GM21825 (cell line): ENCODE results near the gene TMC4.
"Not testable (repeated sequence)": the region's sequence is repeated elsewhere in the genome, so short reads cannot be mapped to it uniquely, and the experiment has no call there.

ENCODE experiments used
- ATAC-seq: cut with Tn5 transposase; IDR thresholded peaks from one replicate; pipeline ENCODE4 v1.9.1; 2021; ENCODE audit warnings: mild to moderate bottlenecking, moderate library complexity; ENCODE audit not compliant: unreplicated experiment

Gene TMC4

DNA sequence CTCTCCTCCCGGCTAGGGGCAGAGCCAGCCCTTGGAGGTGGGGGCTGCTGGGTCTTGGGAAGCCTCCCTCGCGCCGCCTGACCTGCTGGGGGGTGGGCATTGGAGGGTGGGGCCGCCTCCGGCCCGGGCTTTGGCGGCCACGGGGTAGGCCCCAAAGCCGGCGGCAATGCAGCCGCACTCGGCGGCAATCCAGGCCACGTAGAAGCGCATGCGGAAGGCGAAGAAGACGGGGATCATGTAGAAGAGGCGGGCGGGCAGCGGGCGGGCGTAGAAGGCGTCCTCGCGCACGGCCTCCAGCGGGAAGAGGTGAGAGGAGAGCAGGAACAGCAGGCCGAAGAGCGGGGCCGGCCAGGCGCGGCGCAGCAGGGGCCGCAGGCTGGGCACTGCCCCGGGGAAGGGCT lies 7.7 kb upstream of the TMC4 start:
- ATAC-seq: no peak

DNA sequence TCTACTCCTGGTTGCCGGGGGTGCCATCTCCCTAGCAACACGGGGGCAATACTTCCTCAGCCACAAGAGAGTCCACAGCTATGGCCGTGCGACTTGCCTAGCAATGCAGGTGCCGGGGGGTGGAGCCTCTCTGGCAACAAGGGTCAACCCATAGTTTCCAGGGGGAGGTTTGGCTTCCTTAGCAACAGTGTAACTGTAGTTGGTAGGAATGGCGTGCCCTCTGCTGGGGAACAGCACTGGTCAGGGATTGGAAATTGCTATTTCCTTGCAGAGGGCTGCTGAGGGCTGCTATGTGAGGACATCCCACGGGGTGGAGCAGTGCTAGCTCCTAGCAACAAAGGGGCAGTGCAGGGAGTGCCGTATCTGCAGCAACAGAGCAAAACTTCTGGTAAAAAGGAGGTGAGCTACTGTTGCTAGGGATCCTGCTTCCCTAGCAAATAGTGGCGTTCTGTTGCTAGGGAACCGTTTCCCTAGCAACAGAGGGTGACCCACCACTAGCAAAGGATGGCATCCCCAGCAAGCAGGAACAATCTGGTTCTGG lies 7.0 kb upstream of the TMC4 start:
- ATAC-seq: no peak

DNA sequence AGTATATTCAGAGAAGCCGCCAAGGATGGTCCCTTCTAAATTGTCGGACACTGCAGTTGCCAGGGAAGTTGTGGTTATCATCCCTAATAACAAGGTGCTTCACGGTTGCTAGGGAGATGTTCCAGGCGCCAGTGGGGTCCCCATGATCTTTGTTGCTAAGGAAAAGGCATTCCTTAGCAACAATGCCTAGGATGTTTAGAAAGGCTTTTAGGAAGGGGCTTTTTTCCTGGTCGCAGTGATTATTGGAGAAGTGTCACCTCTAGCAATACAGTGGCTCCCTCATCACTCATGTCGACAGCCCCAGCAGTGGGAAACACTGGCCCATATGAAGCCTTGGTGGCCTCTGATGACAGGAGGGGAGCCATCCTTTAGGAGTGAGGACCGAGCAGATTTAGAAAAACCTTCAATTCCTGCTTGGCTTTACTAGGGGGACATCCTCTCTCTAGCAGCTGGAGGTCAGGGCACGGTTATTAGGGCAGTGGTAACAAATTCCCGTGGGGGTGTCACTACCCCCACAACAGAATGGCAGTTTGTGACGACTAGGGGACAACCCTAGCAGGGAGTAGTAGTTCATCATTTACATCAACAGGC lies 6.4 kb upstream of the TMC4 start:
- ATAC-seq: no peak

DNA sequence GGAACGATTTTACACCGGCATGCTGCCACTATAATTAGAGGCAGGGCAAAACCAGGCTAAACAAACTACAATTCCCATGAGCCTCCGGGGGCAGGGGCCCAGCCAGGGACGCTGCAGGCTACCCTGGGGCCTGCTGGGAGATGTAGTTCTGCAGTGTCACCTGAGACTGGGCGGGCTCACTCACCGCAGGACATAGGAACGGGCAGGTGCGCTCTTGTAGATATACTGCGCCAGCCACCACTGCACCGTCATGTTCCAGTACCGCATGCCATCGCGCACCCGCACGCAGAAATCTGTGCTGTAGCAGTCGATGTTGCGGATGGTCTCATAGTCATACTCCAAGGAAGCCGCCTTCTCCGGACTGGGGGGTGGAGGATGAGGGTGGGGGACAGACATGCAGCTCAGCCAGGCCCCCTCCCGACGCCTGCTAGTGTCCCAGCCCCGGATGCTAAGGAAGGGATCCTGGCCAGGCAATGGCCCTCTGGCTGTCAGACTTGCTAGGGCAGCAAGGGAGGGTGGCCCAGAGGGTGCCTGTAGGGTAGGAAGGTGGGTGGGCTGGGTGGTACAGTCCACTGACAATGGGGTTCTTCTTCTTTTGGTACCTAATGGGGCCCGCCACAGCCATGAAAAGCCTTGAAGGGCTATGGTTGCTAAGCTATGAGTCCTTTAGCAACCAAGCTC lies 5.8 kb upstream of the TMC4 start:
- ATAC-seq: no peak

DNA sequence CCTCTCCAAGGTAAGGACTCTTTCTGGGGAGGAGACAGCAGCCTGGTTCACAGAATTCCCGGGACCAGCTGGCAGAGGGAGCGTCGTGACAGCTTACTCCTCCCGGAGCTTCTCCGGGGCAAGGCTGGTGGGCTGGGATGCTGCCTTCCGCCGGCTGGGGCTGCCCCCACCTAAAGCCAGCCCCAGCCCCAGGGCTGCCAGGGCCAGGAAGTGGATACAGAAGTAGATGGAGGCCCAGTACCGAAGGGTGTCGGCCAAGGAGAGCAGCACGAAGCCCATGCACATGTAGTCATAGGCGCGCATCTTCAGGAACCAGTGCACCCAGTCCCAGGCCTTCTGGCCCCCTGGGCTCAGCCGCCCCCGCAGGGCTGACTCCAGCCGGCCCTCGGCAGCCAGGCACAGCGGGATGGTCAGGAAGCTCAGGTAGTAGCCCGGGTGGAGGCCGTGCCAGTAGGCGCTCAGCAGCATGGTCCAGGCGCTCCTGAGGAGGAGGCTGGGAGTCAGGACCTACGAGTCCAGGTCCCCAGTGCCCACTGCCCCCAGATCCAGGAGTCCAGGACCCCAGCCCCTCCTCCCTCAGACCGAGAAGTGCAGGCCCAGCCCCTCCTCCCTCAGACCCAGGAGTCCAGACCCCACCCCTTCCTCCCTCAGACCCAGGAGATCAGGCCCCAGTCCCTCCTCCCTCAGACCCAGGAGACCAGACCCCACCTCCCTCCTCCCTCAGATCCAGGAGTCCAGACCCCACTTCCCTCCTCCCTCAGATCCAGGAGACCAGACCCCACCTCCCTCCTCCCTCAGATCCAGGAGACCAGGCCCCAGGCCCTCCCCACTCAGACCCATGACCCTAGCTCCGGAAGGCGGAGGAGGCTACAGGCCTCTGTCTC lies 1.2 kb upstream of the TMC4 start:
- no peak for ATAC-seq

DNA sequence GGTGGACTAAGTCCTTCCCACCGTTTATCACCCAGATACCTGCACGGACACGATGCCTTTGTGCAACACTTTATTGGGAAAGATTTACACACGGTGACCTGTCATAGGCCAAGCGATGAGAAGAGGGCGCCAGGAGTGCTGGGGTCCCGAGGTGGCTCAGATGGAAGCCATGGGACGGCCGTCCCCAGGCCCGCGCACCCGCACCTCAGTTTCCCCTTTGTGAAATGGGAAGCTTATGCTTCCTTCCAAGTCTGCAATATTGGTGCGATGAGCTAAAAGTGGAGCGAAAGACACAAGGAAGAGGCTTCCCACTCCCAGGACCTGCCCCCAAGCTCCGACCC lies 369 bp upstream of the TMC4 start:
- no peak for ATAC-seq

DNA sequence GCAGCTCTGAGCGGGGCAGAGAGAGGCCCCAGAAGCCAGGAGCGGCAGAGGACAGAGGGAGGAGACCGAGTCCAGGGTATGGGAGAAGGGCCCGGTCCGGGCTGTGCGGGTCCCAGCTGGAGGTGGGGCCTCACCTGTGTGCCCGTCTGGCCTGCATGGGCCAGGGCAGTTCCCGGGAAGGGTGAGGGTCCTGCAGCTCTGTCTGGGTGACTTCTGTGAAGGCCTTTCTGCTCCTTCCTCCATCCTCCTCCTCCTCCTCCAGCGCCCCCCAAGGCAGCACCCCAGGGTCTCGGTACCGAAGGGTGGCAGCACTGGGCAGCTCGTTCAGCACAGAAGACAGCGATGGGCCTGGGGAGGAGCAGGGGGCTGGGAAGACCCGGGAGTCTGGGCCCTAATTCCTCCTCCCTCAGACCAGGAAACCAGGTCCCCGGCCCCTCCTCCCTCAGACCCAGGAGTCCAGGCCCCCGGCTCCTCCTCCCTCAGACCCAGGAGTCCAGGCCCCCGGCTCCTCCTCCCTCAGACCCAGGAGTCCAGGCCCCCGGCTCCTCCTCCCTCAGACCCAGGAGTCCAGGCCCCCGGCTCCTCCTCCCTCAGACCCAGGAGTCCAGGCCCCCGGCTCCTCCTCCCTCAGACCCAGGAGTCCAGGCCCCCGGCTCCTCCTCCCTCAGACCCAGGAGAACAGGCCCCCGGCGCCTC lies 1.1 kb downstream of the TMC4 start:
- not testable (repeated sequence) for ATAC-seq

DNA sequence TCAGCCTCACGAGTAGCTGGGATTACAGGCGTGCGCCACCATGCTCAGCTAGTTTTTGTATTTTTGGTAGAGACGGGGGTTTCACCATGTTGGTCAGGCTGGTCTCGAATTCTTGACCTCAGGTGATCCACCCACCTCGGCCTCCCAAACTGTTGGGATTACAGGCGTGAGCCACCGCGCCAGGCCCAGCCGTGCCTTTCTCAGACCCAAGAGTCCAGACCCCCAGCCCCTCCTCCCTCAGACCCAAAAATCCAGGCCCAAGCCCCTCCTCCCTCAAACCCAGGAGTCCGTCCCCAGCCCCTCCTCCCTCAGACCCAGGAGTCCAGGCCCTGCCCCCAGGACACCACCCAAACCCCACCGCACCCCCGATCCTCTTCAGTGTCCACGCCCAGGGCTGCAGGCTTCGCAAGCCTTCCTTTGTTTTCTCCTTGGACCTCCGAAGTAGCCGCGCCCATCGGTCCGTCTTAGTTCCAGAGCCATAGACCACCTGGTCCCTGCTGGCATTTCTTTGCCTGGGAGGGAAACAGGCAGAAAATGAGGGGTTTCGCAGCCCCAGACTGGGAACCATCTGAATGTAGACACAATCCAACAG lies 3.7 kb downstream of the TMC4 start:
- ATAC-seq: no peak

DNA sequence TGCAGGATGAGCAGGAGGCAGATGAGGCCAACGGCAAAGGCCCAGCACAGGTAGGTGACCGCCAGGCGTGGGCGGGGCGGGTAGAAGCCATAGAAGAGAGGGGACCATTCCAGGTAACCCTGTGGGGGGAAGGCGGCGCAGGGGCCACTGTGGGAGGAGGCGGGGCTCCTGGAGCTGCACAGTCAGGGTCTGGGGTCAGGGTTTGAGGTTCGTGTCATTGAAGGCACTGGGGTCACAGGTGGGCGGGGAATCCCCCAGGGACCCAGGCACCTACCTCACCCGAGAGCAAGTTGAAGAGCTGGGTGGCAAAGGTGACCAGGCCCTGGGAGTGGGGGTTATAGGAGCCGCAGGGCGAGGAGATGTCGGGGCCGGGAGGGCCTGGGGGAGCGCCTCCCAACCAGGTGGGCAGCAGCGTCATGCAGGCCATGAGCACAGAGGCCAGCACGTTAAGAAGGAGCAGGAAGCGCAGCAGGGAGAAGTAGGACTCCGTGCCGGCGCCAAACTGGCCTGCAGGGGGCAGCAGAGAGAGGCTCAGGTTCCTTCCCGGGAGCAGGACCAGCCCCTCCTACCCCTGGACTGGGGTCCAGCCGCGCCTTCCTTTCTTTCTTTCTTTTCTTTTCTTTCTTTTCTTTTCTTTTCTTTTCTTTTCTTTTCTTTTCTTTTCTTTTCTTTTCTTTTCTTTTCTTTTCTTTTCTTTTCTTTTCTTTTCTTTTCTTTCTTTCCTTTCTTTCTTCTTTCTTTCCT lies 4.6 kb downstream of the TMC4 start:
- ATAC-seq: no peak

DNA sequence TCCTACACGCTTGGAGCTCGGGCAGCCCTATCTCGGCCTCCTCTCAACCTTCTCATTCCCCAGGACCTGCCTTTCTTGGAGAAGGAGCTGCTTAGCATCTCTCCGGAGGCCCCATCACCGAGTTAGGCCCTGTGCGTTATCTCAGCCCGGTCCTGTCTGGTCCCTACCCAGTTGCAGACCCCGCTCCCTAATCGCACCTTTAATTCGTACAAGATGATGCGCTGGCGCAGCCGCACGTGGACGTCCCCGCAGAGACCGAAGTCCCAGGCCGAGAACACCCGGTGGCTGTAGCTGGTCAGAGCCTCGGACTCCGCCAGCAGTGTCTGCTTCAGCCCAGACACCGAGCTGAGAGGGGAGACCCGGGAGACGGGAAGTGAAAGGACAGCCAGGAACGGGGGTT lies 7.7 kb downstream of the TMC4 start:
- no peak for ATAC-seq

DNA sequence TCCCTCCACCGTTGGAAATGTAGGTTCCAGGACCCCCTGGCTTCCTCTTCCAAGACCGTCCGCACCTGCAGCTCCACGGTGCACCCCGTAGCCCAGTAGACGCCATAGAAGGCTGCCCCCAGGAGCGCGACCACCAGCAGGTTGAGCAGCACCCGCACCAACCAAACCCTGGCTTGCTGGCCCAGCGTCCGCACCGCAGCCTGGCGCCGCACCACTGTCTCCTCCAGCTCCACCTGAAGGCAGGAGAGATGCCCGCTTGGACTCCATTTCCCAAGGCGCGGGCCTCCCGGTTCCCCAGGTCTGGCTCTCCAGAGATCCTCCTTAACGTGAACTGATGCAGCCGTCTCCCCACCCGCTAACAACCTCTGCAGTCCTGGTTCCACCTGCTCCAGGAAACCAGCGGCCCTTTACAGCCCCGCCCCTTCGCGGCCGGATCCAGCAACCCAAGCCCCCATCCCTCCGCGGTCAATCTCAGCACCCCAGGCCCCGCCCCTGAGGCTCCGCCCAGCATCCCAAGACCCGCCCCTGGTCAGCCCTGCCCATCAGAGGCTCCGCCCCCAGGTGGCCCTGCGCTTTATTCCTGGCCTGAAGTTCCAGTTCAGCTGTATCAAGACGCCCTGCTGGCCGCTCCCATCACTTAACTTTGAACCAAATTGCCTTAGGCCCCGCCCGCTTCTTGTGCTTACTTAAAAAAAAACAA lies 8.4 kb downstream of the TMC4 start:
- no peak for ATAC-seq

DNA sequence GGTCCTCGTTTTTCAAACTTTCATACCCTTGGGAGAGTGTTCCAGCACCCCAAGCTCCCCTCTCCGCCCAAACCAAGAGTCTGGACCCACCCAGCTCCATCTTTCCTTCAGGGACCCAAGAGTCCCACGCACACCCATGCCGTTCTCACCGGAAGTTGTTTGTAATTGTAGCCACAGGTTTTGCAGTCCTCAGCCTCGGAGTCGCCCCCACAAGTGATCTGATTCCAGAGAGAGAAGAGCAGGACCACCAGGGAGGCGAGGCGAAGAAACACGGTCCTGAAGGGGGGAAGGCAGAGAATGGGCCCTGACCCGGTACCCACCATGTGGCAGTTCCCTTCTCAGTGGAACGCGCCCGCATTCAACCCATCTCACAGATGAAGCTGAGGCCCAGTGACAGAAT lies 10.1 kb downstream of the TMC4 start:
- ATAC-seq: no peak

DNA sequence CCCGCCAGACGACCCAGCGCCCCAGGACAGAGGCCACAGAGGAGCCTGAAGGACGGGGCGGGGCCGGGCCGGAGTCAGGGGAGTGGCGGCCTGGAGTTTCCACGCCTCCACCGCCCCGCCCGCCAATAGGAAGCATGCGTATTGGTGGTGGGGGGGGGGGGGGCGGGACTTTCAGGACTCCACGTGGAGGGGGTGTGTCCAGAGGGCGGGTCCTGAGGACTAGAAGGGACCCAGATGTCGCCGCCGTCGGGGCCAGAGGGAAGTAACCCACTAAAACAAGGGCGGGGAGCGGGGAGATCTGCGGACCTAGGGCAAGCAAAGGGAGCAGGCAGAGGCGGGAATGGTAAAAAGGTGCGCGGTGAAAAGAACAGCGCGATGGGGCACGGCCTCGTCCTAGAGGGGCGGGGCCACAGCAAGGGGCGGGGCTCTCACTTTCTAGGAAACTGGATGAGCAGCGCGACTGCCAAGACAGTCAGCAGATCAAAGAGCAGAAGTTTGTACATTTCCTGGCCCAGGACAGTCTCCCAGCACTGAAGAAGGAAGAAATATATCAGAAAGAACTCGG lies 10.6 kb downstream of the TMC4 start:
- ATAC-seq: no peak

DNA sequence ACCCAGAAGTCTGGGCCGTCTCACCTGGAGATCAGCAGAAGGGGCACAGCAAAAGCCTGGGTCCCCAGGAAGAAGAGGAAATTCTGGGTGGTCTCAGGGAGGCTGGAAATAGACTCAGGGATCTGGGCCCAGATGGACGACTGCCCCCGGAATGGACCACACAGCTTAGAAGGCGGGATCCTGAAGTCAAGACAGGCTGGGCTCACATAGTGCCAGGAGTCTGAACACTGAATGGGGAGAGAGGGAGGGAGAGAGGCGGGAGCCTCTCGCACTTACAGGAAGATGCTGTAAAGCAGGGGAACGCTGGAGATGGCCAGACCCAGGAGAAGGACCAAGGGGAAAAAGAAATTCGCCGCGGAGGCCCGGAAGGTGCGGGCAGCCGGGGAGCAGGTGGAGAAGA lies 12.1 kb downstream of the TMC4 start:
- no peak for ATAC-seq

DNA sequence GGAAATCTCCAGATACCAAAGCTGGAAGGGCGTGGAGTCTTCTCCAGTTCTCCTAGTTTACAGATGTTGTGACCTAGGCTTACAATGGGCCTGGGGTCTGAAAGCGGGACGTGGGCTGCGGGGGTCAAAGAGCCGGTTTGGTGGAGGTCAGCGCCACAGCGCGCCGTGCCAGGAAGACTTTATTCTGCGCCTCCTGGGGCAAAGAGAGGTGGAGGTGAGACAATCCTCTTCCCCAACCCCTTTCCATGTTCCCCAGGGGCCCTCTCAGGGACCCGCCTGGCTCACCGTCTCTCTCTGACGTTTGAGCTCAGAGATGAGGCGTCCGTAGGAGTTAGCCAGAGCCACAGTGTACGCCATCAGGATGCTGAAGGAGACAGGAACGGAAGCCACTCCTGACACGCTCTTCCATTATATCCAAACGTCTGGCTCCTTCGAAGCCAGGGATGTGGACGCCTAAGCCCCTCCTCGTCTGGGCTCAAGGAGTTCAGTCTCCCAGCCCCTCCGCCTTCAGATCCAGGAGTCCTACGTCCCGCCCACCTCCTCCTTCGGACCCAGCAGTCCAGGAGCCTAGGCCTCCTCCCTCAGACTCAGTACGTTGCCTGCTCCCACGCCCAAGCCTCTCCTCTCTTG lies 12.7 kb downstream of the TMC4 start:
- ATAC-seq: peak; percentile 1

DNA sequence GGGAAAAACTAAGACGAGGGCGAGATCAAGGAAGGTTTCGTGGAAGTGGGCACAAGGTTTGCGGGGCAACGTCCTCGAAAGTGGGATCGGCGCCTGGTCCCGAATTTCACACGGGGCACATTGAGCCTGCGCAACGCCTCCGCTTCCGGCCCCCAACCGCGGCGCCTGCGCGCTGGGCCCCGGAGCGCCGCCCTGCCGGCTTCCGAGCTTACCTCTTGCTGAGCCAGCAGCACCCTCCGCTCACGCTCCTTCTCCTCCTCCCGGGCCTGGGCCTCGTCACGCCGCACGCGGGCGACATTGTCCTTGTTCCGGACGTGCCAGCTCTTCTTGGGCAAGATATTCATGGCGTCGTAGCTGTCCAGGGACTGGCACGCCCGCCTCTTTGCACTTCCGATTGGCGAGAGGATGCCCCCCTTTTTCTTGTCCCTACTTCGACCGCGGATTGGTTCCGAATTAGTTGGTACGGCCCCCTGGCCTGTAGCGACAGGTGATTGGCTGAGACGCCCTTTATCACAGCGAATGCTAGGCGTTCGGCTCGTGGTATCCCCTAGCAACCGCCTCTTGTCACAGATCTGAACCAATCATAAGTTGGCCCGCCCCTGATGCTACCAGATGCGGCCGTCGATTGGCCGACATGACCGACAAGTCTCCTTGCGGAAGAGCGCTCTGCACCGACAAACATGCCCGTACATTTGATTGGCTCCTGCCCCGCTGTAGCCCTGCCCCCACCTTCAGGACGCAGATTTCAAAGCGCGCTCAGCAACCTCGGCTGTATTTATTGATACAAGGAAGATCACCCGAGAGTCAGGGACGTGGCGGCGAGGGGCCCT lies 13.4 kb downstream of the TMC4 start, which contains the start of gene LENG1:
TSS of gene LENG1 (minus strand) at position 370 of the 830 bp plus-strand sequence. CDS start at position 344, 26 bp downstream.
- ATAC-seq: peak; percentile 79

DNA sequence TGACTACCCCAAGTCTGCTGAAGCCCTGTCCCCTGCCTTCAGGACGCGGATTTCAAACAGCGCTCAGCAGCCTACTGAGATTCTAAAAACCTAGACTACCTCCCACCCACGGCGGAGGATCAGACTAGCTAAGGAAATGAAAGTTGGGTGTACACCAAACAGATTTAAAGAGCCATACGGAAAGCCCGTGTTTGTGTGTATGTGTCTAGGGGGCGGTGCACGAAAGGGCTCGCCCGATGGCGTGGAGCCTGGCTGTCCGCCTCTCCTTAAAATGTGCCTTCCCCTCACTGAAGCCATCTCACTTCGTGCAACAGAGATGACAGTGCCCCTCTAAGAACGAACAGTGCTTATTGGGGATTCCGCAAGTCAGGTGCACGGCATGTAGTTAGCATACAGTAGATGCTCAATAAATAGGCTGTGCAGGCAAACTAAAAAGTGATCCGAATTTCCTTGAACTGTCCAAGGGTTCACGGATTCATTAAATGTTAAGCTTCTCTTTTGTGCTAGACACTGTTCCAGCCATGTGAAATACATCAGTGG lies 14.1 kb downstream of the TMC4 start:
- ATAC-seq: no peak

DNA sequence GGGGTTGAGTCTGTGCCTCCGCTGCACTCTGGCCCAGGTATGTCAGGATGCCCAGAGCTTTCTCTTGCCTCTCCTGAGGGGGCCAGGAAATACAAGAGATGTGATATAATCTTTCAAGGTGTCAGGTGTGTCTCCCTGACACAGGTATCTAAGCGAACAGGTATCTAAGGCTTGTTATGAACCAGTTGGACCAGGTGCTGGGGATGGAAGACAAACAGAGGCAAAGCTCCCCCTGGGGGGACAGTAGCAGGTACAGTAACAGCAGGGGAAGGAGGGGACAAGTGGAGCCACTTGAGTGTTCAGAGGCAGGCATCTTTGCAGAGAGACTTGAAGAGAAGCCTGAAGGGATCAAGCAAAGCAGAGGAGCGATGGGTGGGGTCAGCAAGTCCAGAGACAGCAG lies 16.0 kb downstream of the TMC4 start:
- no peak for ATAC-seq
